Measurements from ENCODE around the gene VCP.

Gene VCP

GRCh38 chr9:35074791-35075190 is 2.4 kb upstream of the VCP start:
- TF ChIP-seq CTCF (IDR thresholded peaks at IDR 0.05; ENCODE audit: low read depth, low read length), result no peak
- no peak for DNase-seq (ENCODE audit: low read depth in 2 of 2)

GRCh38 chr9:35074141-35074540 is 1.7 kb upstream of the VCP start:
- TF ChIP-seq CTCF (IDR thresholded peaks at IDR 0.05; ENCODE audit: low read depth, low read length), result no peak
- H3K4me3 ChIP-seq (replicated peaks in 1 of 2; ENCODE audit: low read depth in 2 of 2, low read length in 2 of 2), result no peak overlapping the region
- DNase-seq (ENCODE audit: low read depth in 2 of 2), result no peak

More at GRCh38 chr9:35074791-35075190, 2.4 kb upstream of the VCP start:
- no peak overlapping the region for H3K4me3 ChIP-seq (replicated peaks in 1 of 2; ENCODE audit: low read depth in 2 of 2, low read length in 2 of 2)

- no peak overlapping the region for H3K4me3 ChIP-seq (replicated peaks in 1 of 2; ENCODE audit: low read depth in 2 of 2, low read length in 2 of 2)
- no peak for TF ChIP-seq CTCF (IDR thresholded peaks at IDR 0.05; ENCODE audit: low read depth, low read length)
- DNase-seq (ENCODE audit: low read depth in 2 of 2), result no peak
Measured at GRCh38 chr9:35073279-35073612, 821 bp upstream of the VCP start.

- TF ChIP-seq CTCF (IDR thresholded peaks at IDR 0.05; ENCODE audit: low read depth, low read length), result no peak
- DNase-seq (ENCODE audit: low read depth in 2 of 2), result peak; percentile 86 to 91
- peak overlapping the region; percentile 77 to 94 for H3K4me3 ChIP-seq (replicated peaks in 1 of 2; ENCODE audit: low read depth in 2 of 2, low read length in 2 of 2)
Measured at GRCh38 chr9:35071814-35072460, 488 bp downstream of the VCP start.

GRCh38 chr9:35070823-35071813 is 1.3 kb downstream of the VCP start:
- peak; percentile 29 to 62 for DNase-seq (ENCODE audit: low read depth in 2 of 2)
- TF ChIP-seq CTCF (IDR thresholded peaks at IDR 0.05; ENCODE audit: low read depth, low read length), result no peak
- H3K4me3 ChIP-seq (replicated peaks in 1 of 2; ENCODE audit: low read depth in 2 of 2, low read length in 2 of 2), result peak overlapping the region; percentile 77 to 94

GRCh38 chr9:35069020-35069419 is 3.4 kb downstream of the VCP start:
- no peak overlapping the region for H3K4me3 ChIP-seq (replicated peaks in 1 of 2; ENCODE audit: low read depth in 2 of 2, low read length in 2 of 2)
- no peak for TF ChIP-seq CTCF (IDR thresholded peaks at IDR 0.05; ENCODE audit: low read depth, low read length)
- no peak for DNase-seq (ENCODE audit: low read depth in 2 of 2)

All from cardiac fibroblast (primary cell).